Measurements from ENCODE around the gene DNAJA1. TPM values are rescaled to one million over a fixed set of nuclear protein-coding genes. Genes with fewer than 3 reads are reported as not detected.

DNAJA1 gene
- total and polyA plus RNA-seq, 4 donors, result 39.5 to 101 (median 84.0) TPM

GRCh38 chr9:33007755-33008154, 17.3 kb upstream of the DNAJA1 start:
- intact Hi-C loops (cut with DNase I), result no loop called here
- Histone ChIP-seq H3K27me3 (ENCODE audit: control insufficient read depth in 1 of 2, insufficient read depth in 2 of 2, low read length in 1 of 2) (no peaks in the 10 kb centered on the region), H3K36me3 (ENCODE audit: control insufficient read depth in 1 of 2, insufficient read depth in 2 of 2, low read length in 1 of 2) (no peaks in the 10 kb centered on the region), H3K4me3 (ENCODE audit: low read length in 2 of 2) (no peak overlapping the region), H3K27ac (ENCODE audit: low read depth in 1 of 2, low read length in 2 of 2) (no peak overlapping the region), H3K9me3 (ENCODE audit: control insufficient read depth, low read length) (no peaks in the 10 kb centered on the region), H3K4me1 (ENCODE audit: control insufficient read depth in 1 of 2, insufficient read depth in 2 of 2, low read length in 2 of 2) (no peaks in the 10 kb centered on the region)
- ATAC-seq (ENCODE audit: low FRiP score) (no peak), DNase-seq (no peak)
- 78 to 92% methylated on average over 4 of the region's 4 CpGs for WGBS, 2 donors

GRCh38 chr9:33011831-33012230, 13.2 kb upstream of the DNAJA1 start:
- Histone ChIP-seq H3K27me3 (ENCODE audit: control insufficient read depth in 1 of 2, insufficient read depth in 2 of 2, low read length in 1 of 2) (no peaks in the 10 kb centered on the region), H3K4me3 (ENCODE audit: low read length in 2 of 2) (no peak overlapping the region), H3K27ac (ENCODE audit: low read depth in 1 of 2, low read length in 2 of 2) (no peak overlapping the region), H3K4me1 (ENCODE audit: control insufficient read depth in 1 of 2, insufficient read depth in 2 of 2, low read length in 2 of 2) (no peaks in the 10 kb centered on the region), H3K9me3 (ENCODE audit: control insufficient read depth, low read length) (no peaks in the 10 kb centered on the region), H3K36me3 (ENCODE audit: control insufficient read depth in 1 of 2, insufficient read depth in 2 of 2, low read length in 1 of 2) (no peaks in the 10 kb centered on the region)
- intact Hi-C loops (cut with DNase I), result no loop called here
- 70 to 80% methylated on average over 3 of the region's 3 CpGs for WGBS, 2 donors
- DNase-seq (no peak), ATAC-seq (ENCODE audit: low FRiP score) (no peak)

DNA sequence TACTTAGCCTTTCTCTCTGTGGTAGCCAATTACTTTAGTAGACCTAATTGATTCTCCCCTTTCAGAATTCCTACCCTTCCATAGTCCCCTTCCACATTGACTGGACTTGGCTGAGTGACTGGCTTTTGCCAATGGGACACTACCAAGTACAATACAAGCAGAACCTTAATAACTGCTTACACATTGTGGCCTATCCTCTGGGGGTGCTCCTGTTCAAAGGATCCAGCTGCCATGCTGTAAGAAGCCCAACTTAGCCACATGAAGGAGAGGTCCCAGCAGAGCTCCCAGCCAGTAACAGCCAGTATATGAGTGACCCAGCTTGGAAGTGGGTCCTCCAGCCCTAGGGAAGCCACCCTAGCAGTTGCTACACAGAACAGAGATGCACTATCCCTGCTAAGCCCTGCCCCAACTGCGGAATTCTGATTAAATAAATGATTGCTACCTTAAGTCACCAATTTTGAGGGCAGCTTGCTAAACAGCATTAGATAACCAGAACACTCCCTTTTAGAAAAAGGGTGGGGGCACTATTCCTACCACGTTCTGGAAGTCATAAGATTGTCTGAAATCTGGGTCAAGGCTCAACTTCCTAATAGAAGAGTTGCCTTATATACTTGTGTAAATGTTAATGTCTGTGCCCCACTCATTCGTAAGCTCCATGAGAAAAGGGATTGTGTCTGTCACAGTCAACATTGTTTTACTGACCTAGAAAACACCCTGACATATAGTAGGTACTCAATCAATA, 12.6 kb upstream of the DNAJA1 start:
- 73 to 87% methylated on average over 3 of the region's 3 CpGs for WGBS, 2 donors

GRCh38 chr9:33013962-33014664, 11.0 kb upstream of the DNAJA1 start:
- H3K4me3 ChIP-seq (ENCODE audit: low read length in 2 of 2), result no peak overlapping the region
- H3K27ac ChIP-seq (ENCODE audit: low read depth in 1 of 2, low read length in 2 of 2), result no peak overlapping the region
- DNase-seq (no peak), ATAC-seq (ENCODE audit: low FRiP score) (no peak)
- H3K27me3 ChIP-seq (ENCODE audit: control insufficient read depth in 1 of 2, insufficient read depth in 2 of 2, low read length in 1 of 2), result no peaks in the 10 kb centered on the region
- no peaks in the 10 kb centered on the region for H3K9me3 ChIP-seq (ENCODE audit: control insufficient read depth, low read length)
- no peaks in the 10 kb centered on the region for H3K4me1 ChIP-seq (ENCODE audit: control insufficient read depth in 1 of 2, insufficient read depth in 2 of 2, low read length in 2 of 2)
- intact Hi-C loops (cut with DNase I), result no loop called here
- WGBS, 2 donors, result 53 to 84% methylated on average over 2 of the region's 2 CpGs
- no peaks in the 10 kb centered on the region for H3K36me3 ChIP-seq (ENCODE audit: control insufficient read depth in 1 of 2, insufficient read depth in 2 of 2, low read length in 1 of 2)

More for the DNA sequence above, 12.6 kb upstream of the DNAJA1 start:
- ATAC-seq (ENCODE audit: low FRiP score) (no peak), DNase-seq (no peak)
- Histone ChIP-seq H3K4me1 (ENCODE audit: control insufficient read depth in 1 of 2, insufficient read depth in 2 of 2, low read length in 2 of 2) (no peaks in the 10 kb centered on the region), H3K4me3 (ENCODE audit: low read length in 2 of 2) (no peak overlapping the region), H3K36me3 (ENCODE audit: control insufficient read depth in 1 of 2, insufficient read depth in 2 of 2, low read length in 1 of 2) (no peaks in the 10 kb centered on the region), H3K27me3 (ENCODE audit: control insufficient read depth in 1 of 2, insufficient read depth in 2 of 2, low read length in 1 of 2) (no peaks in the 10 kb centered on the region), H3K9me3 (ENCODE audit: control insufficient read depth, low read length) (no peaks in the 10 kb centered on the region), H3K27ac (ENCODE audit: low read depth in 1 of 2, low read length in 2 of 2) (no peak overlapping the region)
- intact Hi-C loops (cut with DNase I), result no loop called here

GRCh38 chr9:33014665-33015014, 10.4 kb upstream of the DNAJA1 start:
- intact Hi-C loops (cut with DNase I), result no loop called here
- no peaks in the 10 kb centered on the region for H3K4me1 ChIP-seq (ENCODE audit: control insufficient read depth in 1 of 2, insufficient read depth in 2 of 2, low read length in 2 of 2)
- H3K9me3 ChIP-seq (ENCODE audit: control insufficient read depth, low read length), result no peaks in the 10 kb centered on the region
- no peak for DNase-seq
- no peak overlapping the region for H3K27ac ChIP-seq (ENCODE audit: low read depth in 1 of 2, low read length in 2 of 2)
- WGBS, 2 donors, result 86 to 96% methylated on average over 1 of the region's 1 CpG
- H3K36me3 ChIP-seq (ENCODE audit: control insufficient read depth in 1 of 2, insufficient read depth in 2 of 2, low read length in 1 of 2), result no peaks in the 10 kb centered on the region
- no peak overlapping the region for H3K4me3 ChIP-seq (ENCODE audit: low read length in 2 of 2)
- no peak for ATAC-seq (ENCODE audit: low FRiP score)
- H3K27me3 ChIP-seq (ENCODE audit: control insufficient read depth in 1 of 2, insufficient read depth in 2 of 2, low read length in 1 of 2), result no peaks in the 10 kb centered on the region

DNA sequence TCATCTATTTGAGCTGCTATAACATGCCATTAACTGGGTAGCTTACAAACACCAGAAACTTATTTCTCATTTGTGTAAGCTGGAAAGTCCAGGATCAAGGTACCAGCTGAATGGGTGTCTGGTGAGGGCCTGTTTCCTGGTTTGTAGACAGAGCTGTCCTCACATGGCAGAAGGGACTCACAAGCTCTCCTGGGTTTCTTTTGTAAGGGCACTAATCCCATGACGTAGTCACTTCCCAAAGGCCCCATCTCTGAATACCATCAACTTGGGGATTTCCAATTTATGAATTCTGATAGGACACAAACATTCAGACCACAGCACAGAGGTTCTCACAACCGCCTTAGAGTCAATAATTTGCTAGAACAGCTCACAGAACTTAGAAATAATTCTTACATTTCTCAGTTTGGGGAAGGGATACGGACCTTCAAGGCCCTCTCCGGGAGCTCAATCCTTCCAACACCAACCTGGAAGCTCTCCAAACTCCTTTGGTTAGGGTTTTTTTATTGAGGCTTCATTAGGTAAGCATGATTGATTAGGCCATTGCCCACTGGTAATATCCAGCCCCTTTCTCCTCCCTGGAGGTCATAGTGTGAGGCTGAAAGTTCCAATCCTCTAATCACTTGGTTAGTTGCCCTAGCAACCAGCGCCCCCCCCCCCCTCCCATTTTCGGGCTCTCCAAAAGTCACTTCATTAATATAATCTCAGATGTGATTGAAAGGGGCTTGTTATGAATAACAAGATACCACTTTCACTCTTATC, 7.6 kb upstream of the DNAJA1 start:
- Histone ChIP-seq H3K36me3 (ENCODE audit: control insufficient read depth in 1 of 2, insufficient read depth in 2 of 2, low read length in 1 of 2) (no peaks in the 10 kb centered on the region), H3K27ac (ENCODE audit: low read depth in 1 of 2, low read length in 2 of 2) (no peak overlapping the region), H3K4me1 (ENCODE audit: control insufficient read depth in 1 of 2, insufficient read depth in 2 of 2, low read length in 2 of 2) (no peaks in the 10 kb centered on the region), H3K4me3 (ENCODE audit: low read length in 2 of 2) (no peak overlapping the region), H3K9me3 (ENCODE audit: control insufficient read depth, low read length) (no peaks in the 10 kb centered on the region), H3K27me3 (ENCODE audit: control insufficient read depth in 1 of 2, insufficient read depth in 2 of 2, low read length in 1 of 2) (no peaks in the 10 kb centered on the region)
- WGBS, 2 donors, result 77 to 88% methylated on average over 6 of the region's 6 CpGs
- no peak for DNase-seq
- ATAC-seq (ENCODE audit: low FRiP score), result no peak
- intact Hi-C loops (cut with DNase I), result no loop called here

DNA sequence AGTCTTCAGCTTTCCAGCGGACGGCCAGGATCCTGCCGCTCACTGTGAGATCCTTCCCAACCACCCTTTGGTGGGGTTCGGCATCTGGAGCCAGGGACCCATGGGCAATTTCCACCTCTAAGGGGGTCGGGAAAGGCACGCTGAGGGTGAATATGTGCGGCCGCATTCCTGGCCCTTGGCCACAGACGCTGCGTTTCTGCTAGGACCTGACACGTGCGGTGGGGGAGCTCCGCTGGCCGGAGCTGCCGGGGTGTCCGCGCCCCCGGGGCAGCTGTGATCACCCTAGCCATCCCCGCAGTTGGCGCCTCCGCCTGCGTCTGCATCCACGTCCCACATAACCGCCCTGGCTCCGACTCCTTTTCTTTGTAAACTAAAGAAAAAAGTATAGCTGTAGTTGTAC, 5.3 kb upstream of the DNAJA1 start:
- intact Hi-C loops (cut with DNase I), result no loop called here
- Histone ChIP-seq H3K4me1 (ENCODE audit: control insufficient read depth in 1 of 2, insufficient read depth in 2 of 2, low read length in 2 of 2) (peaks cover 0 to 7% of the 10 kb centered on the region in 2 donors), H3K4me3 (ENCODE audit: low read length in 2 of 2) (no peak overlapping the region), H3K27me3 (ENCODE audit: control insufficient read depth in 1 of 2, insufficient read depth in 2 of 2, low read length in 1 of 2) (no peaks in the 10 kb centered on the region), H3K9me3 (ENCODE audit: control insufficient read depth, low read length) (no peaks in the 10 kb centered on the region), H3K27ac (ENCODE audit: low read depth in 1 of 2, low read length in 2 of 2) (no peak overlapping the region), H3K36me3 (ENCODE audit: control insufficient read depth in 1 of 2, insufficient read depth in 2 of 2, low read length in 1 of 2) (no peaks in the 10 kb centered on the region)
- no peak for ATAC-seq (ENCODE audit: low FRiP score)
- DNase-seq, result no peak
- WGBS, 2 donors, result 73 to 81% methylated on average over 25 of the region's 25 CpGs

GRCh38 chr9:33022303-33022702, 2.8 kb upstream of the DNAJA1 start:
- DNase-seq (no peak), ATAC-seq (ENCODE audit: low FRiP score) (no peak)
- no peak overlapping the region for H3K4me3 ChIP-seq (ENCODE audit: low read length in 2 of 2)
- intact Hi-C loops (cut with DNase I), result no loop called here
- no peaks in the 10 kb centered on the region for H3K27me3 ChIP-seq (ENCODE audit: control insufficient read depth in 1 of 2, insufficient read depth in 2 of 2, low read length in 1 of 2)
- no peaks in the 10 kb centered on the region for H3K9me3 ChIP-seq (ENCODE audit: control insufficient read depth, low read length)
- WGBS, 2 donors, result 68 to 72% methylated on average over 3 of the region's 3 CpGs
- no peak overlapping the region for H3K27ac ChIP-seq (ENCODE audit: low read depth in 1 of 2, low read length in 2 of 2)
- H3K36me3 ChIP-seq (ENCODE audit: control insufficient read depth in 1 of 2, insufficient read depth in 2 of 2, low read length in 1 of 2), result no peaks in the 10 kb centered on the region
- peaks cover 0 to 7% of the 10 kb centered on the region in 2 donors for H3K4me1 ChIP-seq (ENCODE audit: control insufficient read depth in 1 of 2, insufficient read depth in 2 of 2, low read length in 2 of 2)

Measured in aorta (tissue), 5 donors.